Effector memory CD4-positive, alpha-beta T cell (primary cell): Measurements from ENCODE around the gene FOXP1.

Experiments used
- DNase-seq, 3 donors: peaks; one replicate each; pipeline ENCODE4 v3.0.0-alpha.2; 2020
- H3K27ac ChIP-seq: 2 replicates; pipeline ENCODE4 v1.7.0; 2013; ENCODE audit warnings: mild to moderate bottlenecking, low read length, moderate library complexity; ENCODE audit not compliant: insufficient read depth, poor library complexity, severe bottlenecking
- H3K27me3 ChIP-seq: replicated peaks from 2 replicates; pipeline ENCODE4 v1.7.0; 2013; ENCODE audit warnings: mild to moderate bottlenecking, low read length; ENCODE audit not compliant: insufficient read depth, control insufficient read depth, poor library complexity, severe bottlenecking
- H3K36me3 ChIP-seq: 2 replicates; pipeline ENCODE4 v1.7.0; 2013; ENCODE audit warnings: mild to moderate bottlenecking, low read length, moderate library complexity; ENCODE audit not compliant: control insufficient read depth, insufficient read depth
- H3K4me1 ChIP-seq: 2 replicates; pipeline ENCODE4 v1.7.0; 2013; ENCODE audit warnings: low read length, mild to moderate bottlenecking; ENCODE audit not compliant: control insufficient read depth, insufficient read depth, poor library complexity, severe bottlenecking
- H3K4me3 ChIP-seq: 2 replicates; pipeline ENCODE4 v1.7.0; 2013; ENCODE audit warnings: low read length, low read depth, mild to moderate bottlenecking; ENCODE audit not compliant: insufficient read depth, poor library complexity, severe bottlenecking
- H3K9me3 ChIP-seq: 2 replicates; pipeline ENCODE4 v1.7.0; 2013; ENCODE audit warnings: mild to moderate bottlenecking, low read length, moderate library complexity; ENCODE audit not compliant: control insufficient read depth

Gene FOXP1

DNA sequence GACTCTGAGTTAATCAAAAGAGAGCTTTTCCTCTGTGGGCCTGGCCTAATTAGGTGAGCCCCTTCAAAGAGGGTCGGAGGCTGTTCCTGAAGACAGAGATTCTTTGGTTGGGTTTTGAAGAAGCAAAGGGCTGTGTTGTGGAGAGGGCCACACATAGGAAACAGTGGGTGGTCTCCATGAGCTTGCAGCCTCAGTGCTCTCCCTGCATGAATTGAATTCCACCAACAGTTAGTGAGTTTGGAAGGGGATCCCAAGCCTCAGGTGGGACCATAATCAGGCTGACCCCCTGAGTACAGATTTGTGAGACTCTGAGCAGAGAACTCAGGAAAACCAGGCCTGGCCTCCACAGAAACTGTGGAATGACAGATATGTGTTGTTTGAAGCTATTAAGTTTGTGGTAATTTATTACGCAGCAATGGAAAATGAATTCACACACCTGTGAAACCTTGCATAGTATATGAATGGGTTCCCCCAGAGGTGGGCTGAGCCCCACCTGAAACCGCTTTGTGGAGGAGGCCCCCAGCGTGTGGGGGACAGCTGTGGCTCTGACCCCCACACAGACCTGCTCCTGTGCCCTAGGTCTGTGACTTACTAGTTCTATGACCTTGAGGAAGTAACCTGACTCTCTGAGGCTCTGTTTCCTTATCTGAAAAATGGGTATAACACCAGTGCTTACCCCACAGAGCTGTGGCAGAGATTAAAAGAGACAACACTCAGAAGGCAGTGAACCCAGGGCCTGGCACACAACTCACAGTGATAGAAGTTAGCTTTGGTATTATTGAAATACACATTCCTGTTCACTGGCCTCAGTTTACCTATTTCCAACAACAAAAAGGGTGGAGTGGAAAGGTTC lies 431.3 kb downstream of the FOXP1 start:
- Histone ChIP-seq H3K27ac (no peak overlapping the region), H3K36me3 (no peaks in the 10 kb centered on the region), H3K9me3 (no peaks in the 10 kb centered on the region), H3K4me1 (peaks cover 10% of the 10 kb centered on the region), H3K4me3 (no peak overlapping the region), H3K27me3 (no peaks in the 10 kb centered on the region)
- DNase-seq: no peak

DNA sequence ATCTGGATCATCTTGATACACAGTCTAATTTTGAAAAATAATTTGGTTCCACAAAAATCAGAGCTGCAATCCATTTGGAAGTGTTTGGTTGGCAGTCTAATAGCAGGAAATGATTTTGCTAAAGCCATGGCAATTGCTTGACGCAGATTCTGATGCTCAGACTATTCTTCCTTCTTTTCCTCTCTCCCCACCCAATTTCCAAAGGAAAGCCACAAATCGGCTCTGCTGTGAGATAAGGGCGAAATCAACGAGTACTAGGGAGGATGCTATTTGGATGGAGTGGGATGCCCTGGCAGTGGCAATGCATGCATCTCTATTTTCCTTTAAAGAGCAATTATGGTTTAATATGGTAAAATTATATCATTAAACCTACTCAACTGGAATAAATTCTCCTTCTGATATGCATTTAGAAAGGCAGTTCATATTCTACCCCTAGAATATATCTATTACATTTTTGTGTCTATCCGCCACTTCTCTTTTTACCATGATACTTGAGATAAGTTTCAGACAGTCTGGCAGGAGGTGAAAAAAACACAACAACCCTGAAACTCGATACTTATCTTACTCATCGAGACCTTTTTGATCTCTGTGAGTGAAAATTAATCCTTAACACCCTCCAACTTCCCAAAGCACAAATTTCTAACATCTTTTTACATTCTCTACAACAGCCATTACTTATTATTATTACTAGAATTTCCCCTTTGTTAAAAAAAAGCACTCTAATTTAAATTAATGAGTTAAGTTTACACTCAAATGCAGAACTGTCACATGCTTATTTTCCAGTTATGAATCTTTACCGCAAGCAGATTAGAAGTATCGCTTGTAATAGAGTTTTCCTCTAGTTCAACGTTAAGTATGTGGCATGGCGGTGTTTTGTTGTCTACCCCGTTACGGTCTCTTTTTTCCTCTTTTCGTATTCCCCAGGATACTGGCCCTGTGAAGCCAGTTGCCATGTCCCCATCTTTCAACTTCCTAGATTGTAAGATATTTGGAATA lies 433.3 kb downstream of the FOXP1 start:
- peaks cover 10% of the 10 kb centered on the region for H3K4me1 ChIP-seq
- H3K9me3 ChIP-seq: no peaks in the 10 kb centered on the region
- no peak for DNase-seq
- H3K27me3 ChIP-seq: no peaks in the 10 kb centered on the region
- H3K36me3 ChIP-seq: no peaks in the 10 kb centered on the region
- no peak overlapping the region for H3K4me3 ChIP-seq
- peak overlapping the region; percentile 28 for H3K27ac ChIP-seq

DNA sequence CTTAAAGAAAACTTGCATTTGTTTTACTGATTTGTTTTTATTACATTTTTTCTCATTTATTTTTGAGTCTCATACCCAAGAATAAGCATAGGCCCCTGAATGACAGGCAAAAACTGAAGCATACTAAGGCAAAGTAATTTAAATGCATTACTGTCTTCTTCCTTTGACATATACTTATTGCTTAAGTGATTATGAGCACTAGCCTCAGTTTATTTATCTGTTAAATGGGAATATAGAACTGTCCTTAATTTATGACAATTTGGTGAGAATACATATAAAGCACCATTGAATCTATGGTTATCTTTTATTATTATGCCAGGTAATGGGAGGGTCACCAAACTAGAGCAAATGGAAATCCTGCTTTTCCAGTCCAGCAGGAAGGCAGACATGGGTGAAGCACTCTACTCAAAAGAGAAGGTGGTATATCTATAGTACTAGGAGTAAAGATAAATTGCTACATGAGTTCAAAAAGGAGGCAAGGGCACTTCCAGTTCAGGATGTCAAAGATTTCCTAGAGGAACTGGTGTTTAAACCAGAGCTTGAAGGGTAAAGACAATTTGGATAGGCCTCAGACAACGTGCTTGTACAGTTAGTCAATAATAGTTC lies 435.0 kb downstream of the FOXP1 start:
- peaks cover under 1% of the 10 kb centered on the region for H3K36me3 ChIP-seq
- H3K27ac ChIP-seq: no peak overlapping the region
- peaks cover 10% of the 10 kb centered on the region for H3K4me1 ChIP-seq
- no peak overlapping the region for H3K4me3 ChIP-seq
- no peak for DNase-seq
- H3K9me3 ChIP-seq: no peaks in the 10 kb centered on the region
- H3K27me3 ChIP-seq: no peaks in the 10 kb centered on the region

DNA sequence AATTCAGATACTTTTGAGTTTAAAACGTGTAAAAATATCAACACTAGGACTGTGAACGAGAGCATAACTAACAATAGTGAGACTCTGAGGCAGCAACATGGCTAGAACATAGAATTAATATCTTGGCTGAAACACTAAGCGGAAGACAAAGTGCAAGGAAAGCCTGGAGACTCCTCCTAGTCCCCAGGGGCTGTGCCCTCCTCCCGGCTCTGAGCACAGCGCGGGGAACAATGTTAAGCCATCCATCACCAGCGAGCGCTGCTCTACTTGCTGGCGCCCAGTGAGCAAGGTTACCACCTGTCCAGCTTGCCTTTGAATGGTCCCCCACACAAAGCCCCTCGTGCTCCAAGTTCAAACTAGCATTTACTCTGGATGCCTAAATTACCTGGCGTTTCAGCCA lies 436.9 kb downstream of the FOXP1 start:
- peaks cover 4% of the 10 kb centered on the region for H3K36me3 ChIP-seq
- H3K27me3 ChIP-seq: no peaks in the 10 kb centered on the region
- H3K4me3 ChIP-seq: no peak overlapping the region
- peaks cover 10% of the 10 kb centered on the region for H3K4me1 ChIP-seq
- no peaks in the 10 kb centered on the region for H3K9me3 ChIP-seq
- DNase-seq: no peak
- H3K27ac ChIP-seq: no peak overlapping the region

DNA sequence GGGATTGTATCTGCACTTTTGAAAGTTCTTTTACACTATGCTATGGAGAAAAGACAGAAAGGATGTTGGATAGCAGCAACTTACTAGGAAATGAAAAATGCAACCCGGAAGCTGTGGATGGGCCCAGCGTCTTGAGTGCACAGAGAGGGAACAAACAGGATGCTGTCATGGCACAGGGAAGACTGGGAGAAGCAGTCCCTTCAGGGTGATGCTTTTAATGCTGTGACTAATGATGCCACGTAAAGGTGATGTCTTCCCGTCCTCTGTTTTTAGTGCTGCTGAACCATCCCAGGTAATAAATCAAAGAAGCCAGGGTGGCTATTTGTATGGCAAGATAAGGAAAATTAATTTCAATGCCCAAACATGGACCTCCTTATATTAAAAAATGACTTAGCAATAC lies 437.6 kb downstream of the FOXP1 start:
- H3K27me3 ChIP-seq: no peaks in the 10 kb centered on the region
- no peak overlapping the region for H3K4me3 ChIP-seq
- H3K36me3 ChIP-seq: peaks cover 4% of the 10 kb centered on the region
- H3K9me3 ChIP-seq: no peaks in the 10 kb centered on the region
- no peak overlapping the region for H3K27ac ChIP-seq
- peaks cover 7% of the 10 kb centered on the region for H3K4me1 ChIP-seq
- DNase-seq: no peak

DNA sequence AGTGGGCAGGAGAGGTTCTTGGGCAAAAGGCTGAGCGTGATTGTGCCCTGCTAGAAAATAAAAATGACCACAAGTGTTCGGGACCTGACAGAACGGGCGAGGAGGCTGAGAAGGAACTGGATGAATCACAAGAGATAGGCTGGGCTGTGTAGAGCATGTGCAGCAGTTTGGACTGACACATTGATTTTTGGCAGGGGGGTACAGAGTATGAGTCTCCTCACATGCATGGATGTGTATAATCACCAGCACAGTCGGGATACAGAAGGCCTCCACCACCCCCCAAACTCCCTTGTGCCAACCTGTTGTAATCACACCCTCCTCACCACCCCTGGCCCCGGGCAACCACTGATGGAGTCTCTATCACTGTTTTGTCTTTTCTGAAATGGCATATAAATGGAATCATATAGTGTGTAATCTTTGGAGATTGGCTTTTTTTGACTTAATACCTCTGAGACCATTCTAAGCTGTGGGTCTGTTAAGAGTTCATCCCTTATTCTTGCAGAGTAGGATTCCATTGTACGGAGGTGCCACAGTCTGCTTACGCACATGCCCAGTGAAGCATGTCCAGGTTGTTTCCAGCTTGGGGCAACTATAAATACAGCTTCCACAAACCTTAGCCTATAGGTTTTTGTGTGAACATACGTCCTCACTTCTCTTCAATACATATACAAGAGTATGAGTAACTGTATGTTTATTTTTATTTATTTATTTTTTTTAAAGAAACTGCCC lies 438.8 kb downstream of the FOXP1 start:
- H3K4me3 ChIP-seq: no peak overlapping the region
- DNase-seq: no peak
- H3K36me3 ChIP-seq: peaks cover 4% of the 10 kb centered on the region
- no peak overlapping the region for H3K27ac ChIP-seq
- H3K27me3 ChIP-seq: no peaks in the 10 kb centered on the region
- H3K4me1 ChIP-seq: no peaks in the 10 kb centered on the region
- no peaks in the 10 kb centered on the region for H3K9me3 ChIP-seq

DNA sequence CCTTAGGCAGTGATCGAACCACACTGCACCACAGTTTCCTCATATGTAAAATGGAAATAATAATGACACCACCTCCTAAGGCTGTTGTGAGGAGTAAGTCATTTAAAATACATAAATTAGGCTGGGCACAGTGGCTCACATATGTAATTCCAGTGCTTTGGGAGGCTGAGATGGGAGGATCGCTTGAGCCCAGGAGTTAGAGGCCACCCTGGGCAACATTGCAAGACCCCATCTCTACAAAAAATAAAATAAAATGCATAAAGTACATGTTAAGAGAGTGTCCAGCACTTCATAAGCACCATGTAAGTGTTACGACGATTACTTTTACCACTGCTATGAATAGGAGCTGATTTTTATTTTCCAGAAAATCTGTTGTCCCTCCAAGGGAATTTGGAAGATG lies 440.0 kb downstream of the FOXP1 start:
- no peaks in the 10 kb centered on the region for H3K9me3 ChIP-seq
- no peak for DNase-seq
- no peaks in the 10 kb centered on the region for H3K4me1 ChIP-seq
- no peak overlapping the region for H3K4me3 ChIP-seq
- H3K36me3 ChIP-seq: peaks cover 4% of the 10 kb centered on the region
- H3K27me3 ChIP-seq: no peaks in the 10 kb centered on the region
- no peak overlapping the region for H3K27ac ChIP-seq

DNA sequence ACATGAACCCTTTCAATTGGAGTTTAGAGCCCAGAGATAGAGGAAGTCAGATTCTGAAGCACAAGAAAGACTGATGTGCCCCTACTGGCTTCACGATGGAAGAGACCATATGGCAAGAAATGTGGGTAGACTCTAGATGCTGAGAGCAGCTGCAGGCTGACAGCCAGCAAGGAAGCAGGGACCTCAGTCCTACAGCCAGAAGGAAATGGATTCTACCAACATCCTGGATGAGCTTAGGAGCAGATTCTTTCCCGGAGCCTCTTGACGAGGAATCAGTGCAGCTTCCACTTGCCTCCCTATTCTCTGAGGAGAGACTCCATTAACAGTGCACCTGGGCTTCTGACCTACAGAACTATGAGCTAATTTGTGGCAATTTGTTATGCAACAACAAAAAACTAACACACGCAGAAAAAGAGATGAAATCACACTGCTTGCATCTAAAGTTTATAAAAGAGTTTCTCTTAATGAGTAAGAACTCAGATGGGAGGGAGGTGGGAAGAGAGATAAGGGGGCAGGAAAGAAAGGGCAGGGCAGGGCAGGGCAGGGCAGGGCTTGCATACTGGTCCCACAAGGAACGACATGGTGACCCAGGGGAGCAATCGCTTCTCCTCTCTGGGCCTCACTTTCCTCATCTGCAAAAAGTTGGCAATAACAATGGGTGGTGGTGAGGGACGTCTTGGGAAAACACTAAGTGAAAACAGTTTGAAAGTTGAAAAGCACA lies 440.9 kb downstream of the FOXP1 start:
- H3K4me3 ChIP-seq: no peak overlapping the region
- DNase-seq: no peak
- no peaks in the 10 kb centered on the region for H3K27me3 ChIP-seq
- peaks cover 4% of the 10 kb centered on the region for H3K36me3 ChIP-seq
- no peak overlapping the region for H3K27ac ChIP-seq
- H3K9me3 ChIP-seq: no peaks in the 10 kb centered on the region
- H3K4me1 ChIP-seq: no peaks in the 10 kb centered on the region

DNA sequence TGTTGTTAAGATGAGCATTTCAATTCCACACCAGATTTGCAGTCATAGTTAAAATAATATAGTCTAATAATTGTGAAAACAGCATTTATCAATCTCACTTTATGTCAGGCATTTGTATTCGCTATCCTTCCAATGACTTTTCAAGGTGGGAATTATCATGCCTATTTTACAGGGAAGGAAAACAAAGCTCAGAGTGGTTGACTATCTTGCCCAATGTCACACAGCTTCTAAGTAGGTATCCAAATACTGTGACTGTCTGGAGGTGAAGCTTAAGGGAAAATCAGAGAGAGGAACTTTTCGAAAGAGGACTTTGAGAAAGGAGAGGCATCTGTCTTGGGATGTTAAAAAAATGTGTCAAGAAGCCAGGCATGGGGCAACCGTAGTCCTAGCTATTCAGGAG lies 443.1 kb downstream of the FOXP1 start:
- Histone ChIP-seq H3K4me1 (peaks cover 3% of the 10 kb centered on the region), H3K4me3 (no peak overlapping the region), H3K27ac (no peak overlapping the region), H3K36me3 (peaks cover 4% of the 10 kb centered on the region), H3K9me3 (no peaks in the 10 kb centered on the region), H3K27me3 (no peaks in the 10 kb centered on the region)
- no peak for DNase-seq
